Left forelimb (tissue), 1 donor: ENCODE results near the gene ST8SIA1.

Experiments
- DNase-seq: peaks from one replicate; pipeline ENCODE4 v3.0.0-alpha.2; 2018; ENCODE audit warnings: low spot score

Gene ST8SIA1

DNA sequence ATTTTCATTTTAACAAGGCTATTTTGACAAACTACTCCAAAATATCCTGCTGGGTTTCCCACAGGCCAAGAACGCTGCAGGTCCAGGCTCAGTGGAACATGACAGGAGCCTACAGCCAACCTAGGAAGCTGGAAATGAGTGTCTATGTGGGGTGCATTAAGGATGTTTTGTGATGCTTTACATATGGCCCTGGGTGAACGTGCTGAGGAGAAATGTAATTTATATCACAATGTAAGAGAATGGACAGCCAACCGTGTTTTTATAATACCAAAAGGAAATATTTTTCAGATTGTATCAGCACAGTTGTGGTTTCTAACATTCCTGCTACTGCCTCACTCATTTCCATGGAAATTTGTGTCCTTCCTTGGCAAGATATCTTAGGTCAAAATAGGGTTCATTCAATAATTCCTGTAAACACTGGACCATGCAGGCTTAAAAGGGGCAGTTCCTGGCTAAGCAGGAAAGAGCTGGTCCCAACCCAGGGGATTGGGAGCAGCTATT lies 51.5 kb downstream of the ST8SIA1 start:
- DNase-seq = no peak

DNA sequence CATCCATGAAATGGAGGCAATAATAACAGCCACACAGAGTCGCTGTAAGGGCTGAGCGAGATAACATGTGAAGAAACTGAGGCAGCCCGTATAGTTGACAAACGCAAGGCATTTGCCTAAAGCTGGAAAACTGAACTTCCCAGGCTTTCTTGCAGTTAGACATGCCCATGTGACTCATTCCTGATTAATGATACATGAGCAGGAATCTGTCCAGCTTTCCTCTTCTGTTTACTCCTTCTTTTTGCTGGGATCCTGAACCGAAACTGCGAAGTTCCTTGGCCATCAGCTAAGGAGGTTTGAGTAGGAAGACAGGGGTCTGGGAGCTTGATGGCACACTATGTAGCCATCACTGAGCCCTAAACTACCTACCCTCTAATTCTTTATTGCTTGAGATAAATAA lies 52.2 kb downstream of the ST8SIA1 start:
- no peak for DNase-seq

GRCh38 chr12:22276867-22277266 lies 57.6 kb downstream of the ST8SIA1 start:
- DNase-seq = no peak

GRCh38 chr12:22276313-22276712 lies 58.2 kb downstream of the ST8SIA1 start:
- no peak for DNase-seq

DNA sequence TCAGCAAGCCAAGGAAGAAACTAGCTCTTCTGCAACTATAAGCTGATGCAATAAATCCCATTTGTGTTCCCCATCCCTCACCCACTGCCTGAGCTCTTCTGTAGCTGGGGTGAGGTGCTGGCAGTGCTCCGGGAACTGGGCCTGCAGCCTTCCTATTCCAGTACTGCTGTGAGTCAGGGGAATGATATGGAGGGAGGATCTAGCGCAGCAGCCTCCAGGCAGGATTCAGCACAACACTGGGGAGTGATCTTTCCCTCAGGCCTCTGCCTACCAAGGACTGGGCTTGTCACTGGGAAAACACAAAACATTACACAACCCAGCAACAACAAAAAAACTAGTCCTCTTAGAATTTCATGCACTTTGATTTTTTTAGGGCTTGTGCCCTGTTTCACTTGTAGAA lies 58.7 kb downstream of the ST8SIA1 start:
- DNase-seq = no peak

DNA sequence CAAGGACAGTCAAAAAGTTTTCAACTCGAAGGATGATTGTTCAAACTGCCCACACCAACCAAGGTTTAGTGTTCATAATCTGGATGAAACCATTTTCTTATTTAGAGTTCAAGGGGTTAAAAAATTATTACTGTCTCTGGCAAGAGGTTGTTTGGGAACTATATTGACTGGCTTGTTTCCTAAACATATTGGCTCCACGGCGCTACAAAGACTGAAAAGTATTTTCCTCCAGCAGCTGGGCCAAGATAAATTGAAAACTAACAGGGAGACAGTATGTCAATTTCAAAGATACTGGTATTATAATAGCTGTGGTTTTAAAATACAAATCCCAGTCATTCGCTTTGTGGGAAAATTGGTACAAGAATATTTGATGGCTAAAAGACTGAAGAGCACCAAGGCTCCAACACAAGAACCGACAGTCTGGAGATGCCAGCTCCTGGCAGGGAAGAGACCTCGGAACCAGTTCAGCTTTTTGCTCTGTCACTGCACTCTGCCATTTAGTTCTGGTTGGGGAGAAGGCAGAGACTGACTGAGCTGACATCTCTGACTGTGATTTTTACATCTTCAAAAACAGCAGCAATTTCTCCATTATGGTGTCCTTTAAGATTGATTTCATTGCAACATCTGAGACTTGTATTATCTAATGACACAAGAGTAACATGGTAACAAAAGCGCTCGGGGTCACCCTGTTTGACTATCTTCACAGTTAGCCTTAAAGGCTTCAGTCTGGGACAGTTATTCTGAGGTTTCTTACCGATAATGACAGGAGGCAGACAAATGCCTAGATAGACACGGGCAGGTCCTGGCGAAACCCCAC lies 62.0 kb downstream of the ST8SIA1 start:
- no peak for DNase-seq

DNA sequence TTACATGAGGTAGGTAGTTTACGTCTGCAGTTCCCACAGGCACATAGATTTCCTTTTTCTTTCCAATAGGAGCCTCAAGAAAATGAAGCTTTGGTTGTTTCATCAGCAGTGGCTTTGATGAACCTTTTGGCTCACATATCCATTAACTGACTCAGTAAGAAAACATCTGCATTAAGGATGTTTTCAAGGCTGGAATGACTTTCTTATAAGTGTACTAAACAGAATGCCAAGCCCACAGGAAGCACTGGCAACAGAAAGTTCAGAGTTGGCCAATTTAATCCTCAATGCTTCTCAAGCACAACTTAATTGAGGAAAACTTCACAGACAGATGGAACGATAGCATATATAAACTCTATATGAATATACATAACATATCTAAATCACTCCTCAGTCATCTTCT lies 63.5 kb downstream of the ST8SIA1 start:
- DNase-seq = no peak

GRCh38 chr12:22268973-22269372 lies 65.5 kb downstream of the ST8SIA1 start:
- no peak for DNase-seq

GRCh38 chr12:22268406-22268805 lies 66.1 kb downstream of the ST8SIA1 start:
- DNase-seq = no peak

DNA sequence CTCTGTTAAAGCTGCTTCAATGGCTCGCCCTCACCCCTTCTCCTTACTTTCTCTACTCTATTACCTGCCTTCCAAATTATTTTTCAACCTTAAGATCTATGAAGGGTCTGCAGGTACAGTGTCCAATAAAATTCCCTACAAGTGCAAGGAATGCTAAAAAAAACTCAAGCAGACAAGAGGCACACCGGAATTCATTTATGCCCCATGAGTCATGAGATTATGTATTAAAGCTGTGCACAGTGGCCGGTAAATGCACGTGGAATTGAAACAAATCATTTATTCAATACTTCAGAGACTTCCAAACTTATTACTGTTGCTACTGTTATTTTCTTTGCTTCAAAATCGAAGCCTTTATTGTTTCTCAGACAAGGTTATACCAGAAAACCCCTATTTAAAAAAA lies 68.4 kb downstream of the ST8SIA1 start:
- no peak for DNase-seq

GRCh38 chr12:22264380-22264779 lies 70.1 kb downstream of the ST8SIA1 start:
- no peak for DNase-seq

- DNase-seq = no peak
These were observed 72.2 kb downstream of the ST8SIA1 start for GRCh38 chr12:22262309-22262708.

DNA sequence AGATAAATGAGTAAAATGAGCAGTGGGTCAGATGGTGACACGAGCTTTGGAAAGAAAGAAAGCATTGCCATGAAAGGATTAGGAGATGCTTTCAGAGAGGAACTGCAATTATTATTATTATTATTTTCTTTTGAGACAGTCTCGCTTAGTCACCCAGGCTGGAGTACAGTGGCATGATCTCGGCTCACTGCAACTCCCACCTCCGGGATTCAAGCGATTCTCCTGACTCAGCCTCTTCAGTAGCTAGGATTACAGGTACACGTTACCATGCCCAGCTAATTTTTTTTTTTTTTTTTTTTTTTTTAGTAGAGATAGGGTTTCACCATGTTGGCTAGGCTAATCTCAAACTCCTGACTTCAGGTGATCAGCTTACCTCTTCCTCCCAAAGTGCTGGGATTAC lies 77.4 kb downstream of the ST8SIA1 start:
- no peak for DNase-seq

DNA sequence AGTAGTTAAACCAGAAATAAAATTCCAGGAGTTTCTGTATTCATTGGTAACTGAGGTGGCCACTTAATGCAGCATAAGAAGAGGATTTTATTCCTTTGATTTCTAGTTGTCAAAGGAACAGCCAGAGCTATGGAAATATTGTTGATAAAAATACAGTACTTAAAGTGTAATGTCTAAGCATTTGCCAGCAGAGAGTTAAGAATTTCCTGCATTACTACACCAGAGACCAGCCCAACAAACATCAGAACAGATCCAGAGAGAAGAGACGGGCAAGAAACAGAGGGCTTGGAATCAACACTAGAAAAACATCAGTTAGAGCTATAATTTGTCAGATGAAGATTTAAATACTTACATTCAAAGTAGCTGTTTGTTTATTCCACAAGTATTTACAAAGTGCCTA lies 77.9 kb downstream of the ST8SIA1 start:
- DNase-seq = no peak

GRCh38 chr12:22256041-22256441 lies 78.5 kb downstream of the ST8SIA1 start:
- DNase-seq = no peak

GRCh38 chr12:22255097-22255496 lies 79.4 kb downstream of the ST8SIA1 start:
- no peak for DNase-seq

DNA sequence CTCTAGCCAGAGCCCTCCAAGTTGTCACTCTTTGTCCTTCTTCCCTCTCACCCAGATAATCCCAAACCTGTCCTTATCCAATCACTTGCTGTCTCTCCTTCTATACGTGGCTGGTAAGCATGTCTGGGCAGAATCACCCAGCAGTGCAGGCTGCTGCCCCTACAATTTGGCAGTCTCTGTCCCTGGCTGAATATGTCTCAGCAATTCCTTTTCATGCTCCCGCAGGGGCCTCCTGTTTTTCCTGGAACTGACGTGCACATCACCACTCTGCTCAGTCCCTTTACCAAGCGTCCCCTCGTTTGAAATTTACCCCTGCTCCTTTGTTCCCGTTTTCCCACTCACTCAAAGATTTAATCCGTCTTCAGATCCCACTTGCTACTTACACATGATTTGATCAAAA lies 80.0 kb downstream of the ST8SIA1 start:
- no peak for DNase-seq

DNA sequence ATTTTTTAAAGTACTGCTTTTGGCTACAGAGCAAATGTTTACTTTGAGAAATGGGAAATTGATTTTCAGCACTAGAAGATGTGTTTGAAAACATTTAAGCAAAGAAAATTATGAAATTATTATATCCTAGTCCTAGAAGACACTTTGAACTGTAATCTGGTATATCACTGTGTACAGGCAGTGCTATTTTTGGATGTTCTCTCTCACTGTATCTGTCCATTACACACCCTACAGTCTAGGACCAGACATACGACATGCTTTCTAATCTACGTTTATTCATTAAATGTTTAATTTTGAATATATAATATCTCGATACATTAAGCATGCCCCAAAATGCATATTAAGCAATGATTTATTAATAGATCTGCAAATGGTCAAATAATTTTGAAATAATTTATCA lies 82.5 kb downstream of the ST8SIA1 start:
- DNase-seq = no peak

DNA sequence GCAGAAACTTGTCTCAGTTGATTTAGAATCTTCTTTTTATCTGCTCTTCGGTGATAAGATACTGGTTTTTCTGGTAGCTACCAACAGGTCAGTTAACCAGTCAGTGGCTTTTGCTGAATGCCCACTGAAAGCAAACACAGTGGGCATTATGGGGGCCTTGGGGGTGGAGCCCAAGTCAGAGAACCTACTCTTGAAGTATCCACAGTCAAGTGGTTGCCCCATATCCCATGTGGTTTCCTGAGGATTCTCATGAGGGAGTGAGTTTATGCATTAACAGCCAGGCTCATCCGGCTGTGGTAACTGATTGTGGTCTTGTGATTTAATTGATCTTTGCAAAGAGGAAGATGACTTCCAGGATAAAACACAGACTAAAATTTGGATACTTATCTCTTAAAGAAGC lies 83.7 kb downstream of the ST8SIA1 start:
- DNase-seq = no peak

DNA sequence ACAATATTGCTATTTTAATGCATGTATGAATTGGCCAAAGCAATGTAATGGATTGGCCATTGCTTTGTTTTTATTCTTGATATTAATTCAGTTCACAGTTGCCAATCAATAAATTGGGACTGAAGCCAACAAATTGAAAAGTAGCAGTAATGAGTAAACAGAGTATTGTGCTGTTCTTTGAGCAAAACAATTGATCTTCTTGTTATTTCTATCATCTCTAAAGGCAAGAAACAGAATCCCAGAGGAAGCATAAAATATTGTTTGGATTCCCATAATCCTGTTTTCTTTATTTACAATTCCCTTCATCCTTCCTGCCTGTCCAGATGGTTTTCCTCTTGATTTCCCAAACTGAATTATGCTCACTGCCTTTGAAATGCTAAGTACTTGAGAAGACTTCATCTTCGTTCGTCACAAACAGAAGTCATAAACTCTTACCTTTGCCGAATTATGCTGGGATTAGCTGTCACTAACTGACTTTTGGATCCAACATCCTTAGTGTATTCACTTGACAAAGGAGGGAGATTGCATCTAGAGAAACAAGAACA lies 85.9 kb downstream of the ST8SIA1 start:
- DNase-seq = no peak

- DNase-seq = peak; percentile 75
These were observed 86.4 kb downstream of the ST8SIA1 start for GRCh38 chr12:22248121-22248520.

- DNase-seq = no peak
These were observed 88.2 kb downstream of the ST8SIA1 start for GRCh38 chr12:22246217-22246846.

DNA sequence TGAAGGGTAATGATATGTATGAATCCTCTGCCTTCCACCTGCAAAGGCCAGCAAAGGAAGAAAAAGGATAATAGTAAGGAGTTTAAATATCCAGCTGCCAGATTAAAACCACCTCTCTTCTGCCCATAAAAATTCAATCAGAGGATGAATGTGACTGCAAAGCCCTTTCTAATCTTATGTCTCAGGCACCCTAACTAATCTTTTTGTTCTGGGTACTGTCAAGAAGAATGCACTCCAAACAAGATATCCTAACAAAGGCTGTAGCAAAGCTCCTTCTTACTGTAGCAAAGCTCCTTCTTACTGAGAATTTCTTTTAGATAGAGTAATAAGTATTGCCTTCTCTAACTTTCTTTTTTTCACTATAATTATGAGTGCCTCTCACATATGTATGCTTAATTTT lies 91.8 kb downstream of the ST8SIA1 start:
- no peak for DNase-seq
